PC-9 (cell line): ENCODE results near the gene ME3. TPM values are rescaled to one million over a fixed set of nuclear protein-coding genes. Genes with fewer than 3 reads are reported as not detected.

ENCODE experiments used
- BruUV-seq: library from RNA; stranded (reverse); fragments of 400-500 nt; replicated peaks from 2 replicates; lab custom pipeline; 2021; lab: Mats Ljungman, UMichigan
- CTCF ChIA-PET: fragments of 300-600 bp; sonication (Branson Sonifier 250); formaldehyde crosslinking; loops from one replicate; lab custom pipeline; 2022; ENCODE audit warnings: antibody characterized with exemption; lab: Charles Lee
- POLR2A ChIA-PET: fragments of 300-600 bp; sonication (Branson Sonifier 250); formaldehyde crosslinking; loops from one replicate; lab custom pipeline; 2022; ENCODE audit warnings: antibody characterized with exemption; ENCODE audit not compliant: unreplicated experiment; lab: Charles Lee
- DNase-seq, 2 experiments: peaks; one replicate each; pipeline versions ENCODE4 v3.0.0 to v3.0.0-alpha.2; 2015 to 2022; ENCODE audit warnings: mixed read lengths in 1 of 2
- H2AFZ ChIP-seq: fragments of 200-600 bp; sonication (generic); 2 replicates; pipeline ENCODE4 v1.8.1; 2017; ENCODE audit warnings: antibody characterized with exemption
- H3F3A ChIP-seq: fragments of 200-600 bp; sonication (generic); 2 replicates; pipeline ENCODE4 v1.8.1; 2017; ENCODE audit warnings: antibody characterized with exemption, mild to moderate bottlenecking, low read depth; ENCODE audit not compliant: insufficient read depth
- H3K27ac ChIP-seq: fragments of 200-600 bp; sonication (generic); 2 replicates; pipeline ENCODE4 v1.6.1; 2016; ENCODE audit warnings: mixed run types
- H3K27me3 ChIP-seq: fragments of 200-600 bp; sonication (generic); 2 replicates; pipeline ENCODE4 v1.6.1; 2016; ENCODE audit warnings: low read depth, mixed run types; ENCODE audit not compliant: insufficient read depth
- H3K36me3 ChIP-seq: fragments of 200-600 bp; sonication (generic); 2 replicates; pipeline ENCODE4 v1.6.1; 2016; ENCODE audit warnings: low read depth, mixed run types
- H3K4me1 ChIP-seq: fragments of 200-600 bp; sonication (generic); replicated peaks from 2 replicates; pipeline ENCODE4 v1.6.1; 2016; ENCODE audit warnings: mixed run types; ENCODE audit not compliant: insufficient read depth
- H3K4me2 ChIP-seq: fragments of 200-600 bp; sonication (generic); 2 replicates; pipeline ENCODE4 v1.6.1; 2017; ENCODE audit warnings: mixed run types
- H3K4me3 ChIP-seq: fragments of 200-600 bp; sonication (generic); 2 replicates; pipeline ENCODE4 v1.6.1; 2016; ENCODE audit warnings: mixed run types
- H3K79me2 ChIP-seq: fragments of 200-600 bp; sonication (generic); 2 replicates; pipeline ENCODE4 v1.6.1; 2017; ENCODE audit warnings: low read depth, mixed run types
- H3K9me2 ChIP-seq: fragments of 200-600 bp; sonication (generic); 2 replicates; pipeline ENCODE4 v1.8.1; 2017; ENCODE audit warnings: mild to moderate bottlenecking; ENCODE audit not compliant: insufficient read depth
- H3K9me3 ChIP-seq: fragments of 200-600 bp; sonication (generic); 2 replicates; pipeline ENCODE4 v1.8.1; 2016; ENCODE audit warnings: low read depth; ENCODE audit not compliant: insufficient read depth
- H4K20me1 ChIP-seq: fragments of 200-600 bp; sonication (generic); 2 replicates; pipeline ENCODE4 v1.8.1; 2017; ENCODE audit not compliant: insufficient read depth
- EZH2 ChIP-seq: fragments of 200-600 bp; sonication (generic); IDR thresholded peaks from 2 replicates; pipeline ENCODE4 v1.8.0; 2017; ENCODE audit warnings: antibody characterized with exemption, low read depth
- intact Hi-C: fragments of 100-400 bp; cut with micrococcal nuclease; formaldehyde crosslinking; loops from one replicate; pipeline ENCODE4 v1.10.0; 2022; ENCODE audit not compliant: unreplicated experiment
- total RNA-seq: library from RNA; stranded (reverse); gene quantifications from 2 replicates; pipeline ENCODE4 v1.2.3, GENCODE V29; 2021
- TF ChIP-seq, protein P1 (sequence below): fragments of 200-600 bp; sonication (generic); conservative IDR thresholded peaks from 2 replicates; pipeline ENCODE4 v1.6.1; 2017; ENCODE audit warnings: mixed run types, antibody characterized with exemption, mild to moderate bottlenecking, moderate library complexity

ME3 gene
- total RNA-seq, 1 experiment from 2014 or later: 34.0 TPM

DNA sequence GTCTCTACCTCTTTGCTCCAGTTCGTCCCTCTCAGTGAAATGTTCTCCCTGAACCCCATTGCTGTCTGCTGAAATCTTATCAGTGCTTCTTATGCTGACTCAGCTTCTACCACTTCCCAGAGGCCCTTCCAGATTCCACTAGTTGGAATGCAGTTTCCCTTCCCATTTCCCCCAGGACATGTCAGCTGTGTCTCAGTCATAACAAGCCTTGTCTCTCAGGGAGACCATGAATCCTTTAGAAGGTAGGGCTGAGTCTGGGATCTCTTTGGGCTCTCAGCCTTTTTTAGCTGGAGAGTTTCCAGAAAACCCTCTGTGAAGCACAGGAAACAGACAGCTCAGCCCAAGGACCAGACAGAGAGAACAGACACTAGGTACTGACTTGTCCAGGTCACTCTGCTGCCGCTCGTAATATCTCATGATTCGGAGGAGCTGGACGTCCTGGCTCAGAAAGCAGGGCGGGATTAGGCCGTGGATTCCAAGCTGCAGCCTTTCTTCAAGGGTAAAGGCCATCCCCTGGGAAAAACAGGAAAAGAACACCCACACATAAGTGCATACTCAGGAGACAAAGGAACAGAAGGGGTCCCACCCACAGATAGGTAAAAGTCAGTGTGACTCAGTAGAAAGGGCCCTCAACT is 113.0 kb downstream of the ME3 start:
- intact Hi-C loops: no loop called here
- Histone ChIP-seq H3K27me3 (no peaks in the 10 kb centered on the region), H2AFZ (no peak overlapping the region), H3K79me2 (no peaks in the 10 kb centered on the region), H3K9me3 (peaks cover 7% of the 10 kb centered on the region; the same call in 1 of the 2 replicates), H3K27ac (no peak overlapping the region), H3F3A (no peaks in the 10 kb centered on the region; the same call in 1 of the 2 replicates), H3K4me1 (0 out of 2 replicates have a peak, but pooled peaks cover 5% of the 10 kb centered on the region), H3K9me2 (no peaks in the 10 kb centered on the region), H3K4me2 (no peak overlapping the region), H3K36me3 (no peaks in the 10 kb centered on the region), H3K4me3 (no peak overlapping the region), H4K20me1 (no peaks in the 10 kb centered on the region)
- BruUV-seq: no TSS peak
- CTCF ChIA-PET: interaction anchor here (0.8 kb wide), 1 partner anchor 821 kb away, joined by 5 read pairs; no protein-coding TSS in a partner anchor
- no peak for TF ChIP-seq EZH2
- TF ChIP-seq, protein P1, sequence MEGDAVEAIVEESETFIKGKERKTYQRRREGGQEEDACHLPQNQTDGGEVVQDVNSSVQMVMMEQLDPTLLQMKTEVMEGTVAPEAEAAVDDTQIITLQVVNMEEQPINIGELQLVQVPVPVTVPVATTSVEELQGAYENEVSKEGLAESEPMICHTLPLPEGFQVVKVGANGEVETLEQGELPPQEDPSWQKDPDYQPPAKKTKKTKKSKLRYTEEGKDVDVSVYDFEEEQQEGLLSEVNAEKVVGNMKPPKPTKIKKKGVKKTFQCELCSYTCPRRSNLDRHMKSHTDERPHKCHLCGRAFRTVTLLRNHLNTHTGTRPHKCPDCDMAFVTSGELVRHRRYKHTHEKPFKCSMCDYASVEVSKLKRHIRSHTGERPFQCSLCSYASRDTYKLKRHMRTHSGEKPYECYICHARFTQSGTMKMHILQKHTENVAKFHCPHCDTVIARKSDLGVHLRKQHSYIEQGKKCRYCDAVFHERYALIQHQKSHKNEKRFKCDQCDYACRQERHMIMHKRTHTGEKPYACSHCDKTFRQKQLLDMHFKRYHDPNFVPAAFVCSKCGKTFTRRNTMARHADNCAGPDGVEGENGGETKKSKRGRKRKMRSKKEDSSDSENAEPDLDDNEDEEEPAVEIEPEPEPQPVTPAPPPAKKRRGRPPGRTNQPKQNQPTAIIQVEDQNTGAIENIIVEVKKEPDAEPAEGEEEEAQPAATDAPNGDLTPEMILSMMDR: no peak
- no peak for DNase-seq
- POLR2A ChIA-PET: interaction anchor here (0.6 kb wide), 1 partner anchor 60 kb away, joined by 3 read pairs; no protein-coding TSS in a partner anchor

DNA sequence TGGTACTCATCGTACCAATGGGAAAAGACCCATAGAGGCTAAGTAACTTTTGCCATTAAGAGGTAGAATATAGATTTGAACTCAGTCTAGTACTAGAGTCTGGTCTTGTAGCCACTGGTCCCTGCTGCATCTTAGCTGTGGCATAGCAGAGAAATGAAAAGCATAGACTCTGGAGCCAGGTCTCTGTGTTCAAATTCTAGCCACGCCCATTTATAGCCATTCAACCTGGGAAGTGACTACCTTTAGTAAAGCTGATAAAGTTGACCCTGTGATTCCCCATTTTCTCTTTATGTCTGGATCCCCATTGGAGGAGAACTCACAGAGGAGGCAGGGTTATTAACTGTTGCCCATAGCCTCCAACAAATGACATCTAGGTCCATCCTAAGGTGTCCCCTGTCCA is 113.6 kb downstream of the ME3 start:
- Histone ChIP-seq H4K20me1 (no peaks in the 10 kb centered on the region), H3K4me1 (0 out of 2 replicates have a peak, but pooled peaks cover 5% of the 10 kb centered on the region), H3K4me3 (no peak overlapping the region), H3K9me3 (peaks cover 4% of the 10 kb centered on the region; the same call in 1 of the 2 replicates), H3K9me2 (no peaks in the 10 kb centered on the region), H3K27me3 (no peaks in the 10 kb centered on the region), H3K4me2 (no peak overlapping the region), H3K36me3 (no peaks in the 10 kb centered on the region), H2AFZ (no peak overlapping the region), H3K79me2 (no peaks in the 10 kb centered on the region), H3K27ac (no peak overlapping the region), H3F3A (no peaks in the 10 kb centered on the region)
- POLR2A ChIA-PET: interaction anchor here (0.6 kb wide), 1 partner anchor 59 kb away, joined by 3 read pairs; no protein-coding TSS in a partner anchor
- no peak for DNase-seq
- TF ChIP-seq, protein P1: no peak
- no peak for TF ChIP-seq EZH2
- intact Hi-C loops: no loop called here
- CTCF ChIA-PET: no interaction called here
- no TSS peak for BruUV-seq

DNA sequence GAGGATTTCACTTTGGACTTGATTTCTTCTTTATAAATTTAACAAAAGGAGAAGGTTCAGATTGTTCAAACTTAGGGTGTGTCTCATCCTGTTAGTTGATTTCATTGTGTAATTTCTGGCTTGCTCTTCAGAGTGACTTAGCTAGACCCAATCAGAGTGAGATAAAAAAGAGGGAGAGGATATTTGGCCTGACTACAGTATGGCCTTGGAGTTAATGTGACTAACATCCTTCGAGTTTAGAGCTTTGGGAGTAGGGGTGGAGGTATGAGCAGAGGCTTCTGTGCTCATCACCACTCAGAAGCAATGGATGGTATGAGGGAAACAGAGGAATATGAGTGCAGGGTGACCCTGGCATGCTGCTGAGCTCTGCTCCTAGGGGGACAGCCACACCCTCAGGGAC is 114.2 kb downstream of the ME3 start:
- Histone ChIP-seq H3K27me3 (no peaks in the 10 kb centered on the region), H3K27ac (no peak overlapping the region), H3K79me2 (no peaks in the 10 kb centered on the region), H2AFZ (no peak overlapping the region), H4K20me1 (no peaks in the 10 kb centered on the region), H3K9me3 (no peaks in the 10 kb centered on the region), H3F3A (no peaks in the 10 kb centered on the region), H3K4me1 (0 out of 2 replicates have a peak, but pooled peaks cover 5% of the 10 kb centered on the region), H3K9me2 (no peaks in the 10 kb centered on the region), H3K4me3 (no peak overlapping the region), H3K4me2 (no peak overlapping the region), H3K36me3 (no peaks in the 10 kb centered on the region)
- no peak for DNase-seq
- ChIA-PET CTCF (no interaction called here), POLR2A (no interaction called here)
- intact Hi-C loops: no loop called here
- no peak for TF ChIP-seq EZH2
- TF ChIP-seq, protein P1: no peak
- BruUV-seq: no TSS peak
